Ovary (tissue), 9 donors: ENCODE data around the gene CAPN9. TPM values are rescaled to one million over a fixed set of nuclear protein-coding genes. Genes with fewer than 3 reads are reported as not detected.
"Not testable (repeated sequence)": the region's sequence is repeated elsewhere in the genome, so short reads cannot be mapped to it uniquely, and the experiment has no call there.

Source experiments
- DNase-seq, 5 donors: peaks; one replicate each; pipeline ENCODE4 v3.0.0-alpha.2; 2019 to 2020
- H3K27ac ChIP-seq, 2 donors: fragments of 200-600 bp; one replicate each; pipeline versions ENCODE4 v1.5.1 to v1.8.0; 2019 to 2022
- H3K27me3 ChIP-seq: fragments of 200-600 bp; one replicate; pipeline ENCODE4 v1.8.0; 2022
- H3K36me3 ChIP-seq: fragments of 200-600 bp; sonication (generic); one replicate; pipeline ENCODE4 v1.5.1; 2019
- H3K4me1 ChIP-seq: one replicate; pipeline ENCODE4 v1.8.1; 2013; ENCODE audit warnings: mild to moderate bottlenecking, moderate library complexity; ENCODE audit not compliant: insufficient read depth
- H3K4me3 ChIP-seq: fragments of 200-600 bp; sonication (generic); one replicate; pipeline ENCODE4 v1.5.1; 2017
- H3K9me3 ChIP-seq, 2 donors: fragments of 200-600 bp in 1 of 2; sonication (generic) in 1 of 2; one replicate each; pipeline versions ENCODE4 v1.5.1 to v1.8.1; 2013 to 2019; ENCODE audit warnings: mild to moderate bottlenecking in 1 of 2, moderate library complexity in 1 of 2
- EP300 ChIP-seq: sonication (generic); formaldehyde crosslinking; IDR thresholded peaks from one replicate; pipeline ENCODE4 v1.6.1; 2017; ENCODE audit warnings: antibody characterized with exemption
- POLR2A ChIP-seq: fragments of 450-650 bp; IDR thresholded peaks from one replicate; pipeline ENCODE4 v1.6.1; 2017; ENCODE audit warnings: antibody characterized with exemption, mild to moderate bottlenecking, moderate library complexity
- WGBS, 3 donors: extraction: QIAGEN DNeasy Blood & Tissue Kit in 1 of 3; methylation state at CpG; one replicate each; pipeline versions ENCODE4 v1.1.5 to v1.1.7; 2013 to 2017; 5-methylcytosine and 5-hydroxymethylcytosine counted together
- intact Hi-C, 4 donors: fragments of 100-400 bp; cut with DNase I; formaldehyde crosslinking; loops; one replicate each; pipeline versions ENCODE4 v1.11.0 to v1.15.1; 2022 to 2023
- polyA plus RNA-seq, 2 donors: library from polyadenylated mRNA; stranded (reverse); fragments of 200-250 nt in 1 of 2; fragments of 350-450 nt in 1 of 2; fragmentation: Illumina TruSeq in 1 of 2; extraction: RNeasy Lipid Tissue Mini Kit (QIAGEN cat#74804) in 1 of 2; gene quantifications; one replicate each; pipeline ENCODE4 v1.2.3, GENCODE V29; 2013 to 2014
- total RNA-seq, 7 donors: library from RNA; depleted of rRNA in 2 of 7; stranded (reverse); fragments of >200 nt in 2 of 7; fragmentation: NEBNext Ultra II Directional in 3 of 7; extraction: Animal tissue kit (Norgen Biotek cat#: 25700) in 3 of 7; gene quantifications; one replicate each; pipeline versions ENCODE4 v1.1.0 to v1.2.4, GENCODE V29; 2016 to 2023
- TF ChIP-seq, protein P1 (sequence below), 3 donors: fragments of 450-650 bp in 2 of 3; fragments of 200-600 bp in 1 of 3; IDR thresholded peaks; one replicate each; pipeline versions ENCODE4 v1.5.1 to v1.8.0; 2016 to 2022; ENCODE audit warnings: antibody characterized with exemption in 3 of 3, mild to moderate bottlenecking in 1 of 3
- donor health status: DM: no; HTN: no; CAD: no; lungs with moderate emphysema.
- donor health status: DM: no; HTN: no; CAD: no.
- donor health status: Bipolar disorder and iron deficiency.
- donor health status: DM: yes; HTN: yes; CAD: no.
- donor health status: DM: no; HTN: no; CAD: no.
- donor health status: DM: yes; HTN: yes; CAD: no.

Gene CAPN9
- total and polyA plus RNA-seq, 9 donors: 0.08 to 2.5 (median 0.29) TPM; not detected in 1

DNA sequence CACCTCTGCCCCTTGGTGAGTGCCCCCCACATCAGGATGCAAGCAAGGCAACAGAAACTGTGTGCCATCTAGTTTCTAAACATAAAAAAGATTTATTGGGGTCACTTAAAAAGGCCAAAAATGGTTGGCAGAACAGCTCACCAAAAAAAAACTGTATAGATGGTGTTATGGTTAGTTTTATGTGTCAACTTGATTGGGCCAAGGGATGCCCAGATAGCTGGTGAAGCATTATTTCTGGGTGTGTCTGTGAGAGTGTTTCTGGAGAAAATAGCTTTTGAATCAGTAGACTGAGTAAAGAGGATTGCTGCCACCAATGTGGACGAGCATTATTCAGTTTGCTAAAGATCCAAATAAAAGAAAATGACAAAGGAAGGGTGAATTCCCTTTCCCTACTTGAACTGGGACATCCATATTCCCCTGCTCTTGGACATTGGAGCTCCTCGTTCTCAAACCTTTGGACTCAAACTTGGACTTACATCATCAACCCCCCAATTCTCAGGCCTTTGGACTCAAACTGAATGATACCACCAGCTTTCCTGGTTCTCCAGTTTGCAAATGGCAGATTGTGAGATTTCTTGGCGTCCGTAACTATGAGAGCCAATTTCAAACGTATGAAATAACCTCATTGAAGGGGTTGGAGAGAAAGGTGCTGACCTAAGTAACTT lies 16.9 kb downstream of the CAPN9 start:
- TF ChIP-seq POLR2A: no peak
- TF ChIP-seq, protein P1, sequence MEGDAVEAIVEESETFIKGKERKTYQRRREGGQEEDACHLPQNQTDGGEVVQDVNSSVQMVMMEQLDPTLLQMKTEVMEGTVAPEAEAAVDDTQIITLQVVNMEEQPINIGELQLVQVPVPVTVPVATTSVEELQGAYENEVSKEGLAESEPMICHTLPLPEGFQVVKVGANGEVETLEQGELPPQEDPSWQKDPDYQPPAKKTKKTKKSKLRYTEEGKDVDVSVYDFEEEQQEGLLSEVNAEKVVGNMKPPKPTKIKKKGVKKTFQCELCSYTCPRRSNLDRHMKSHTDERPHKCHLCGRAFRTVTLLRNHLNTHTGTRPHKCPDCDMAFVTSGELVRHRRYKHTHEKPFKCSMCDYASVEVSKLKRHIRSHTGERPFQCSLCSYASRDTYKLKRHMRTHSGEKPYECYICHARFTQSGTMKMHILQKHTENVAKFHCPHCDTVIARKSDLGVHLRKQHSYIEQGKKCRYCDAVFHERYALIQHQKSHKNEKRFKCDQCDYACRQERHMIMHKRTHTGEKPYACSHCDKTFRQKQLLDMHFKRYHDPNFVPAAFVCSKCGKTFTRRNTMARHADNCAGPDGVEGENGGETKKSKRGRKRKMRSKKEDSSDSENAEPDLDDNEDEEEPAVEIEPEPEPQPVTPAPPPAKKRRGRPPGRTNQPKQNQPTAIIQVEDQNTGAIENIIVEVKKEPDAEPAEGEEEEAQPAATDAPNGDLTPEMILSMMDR (IDR thresholded peaks at IDR 0.05): no peak
- TF ChIP-seq EP300: no peak

DNA sequence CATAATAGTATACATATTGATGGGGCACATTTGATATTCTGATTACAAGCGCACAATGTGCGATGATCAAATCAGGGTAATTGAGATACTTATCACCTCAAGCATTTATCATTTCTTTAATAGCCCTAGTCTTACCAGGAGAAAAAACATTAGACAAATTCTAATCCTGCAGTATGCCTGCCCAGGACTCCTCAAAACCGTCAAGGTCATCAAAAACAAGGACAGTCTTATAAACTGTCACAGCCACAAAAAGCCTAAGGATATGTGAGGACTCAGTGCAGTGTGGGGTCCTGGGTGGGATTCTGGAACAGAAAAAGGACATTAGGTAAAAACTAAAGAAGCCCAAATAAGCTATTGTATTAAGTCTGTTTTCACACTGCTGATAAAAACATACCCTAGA lies 19.1 kb downstream of the CAPN9 start:
- 92 to 94% (median 93%) methylated on average over 3 of the region's 3 CpGs for WGBS, 3 donors
- H3K27ac ChIP-seq: no peak overlapping the region
- DNase-seq: no peak
- TF ChIP-seq, protein P1 (IDR thresholded peaks at IDR 0.05): no peak
- no peak for TF ChIP-seq POLR2A
- no peak for TF ChIP-seq EP300
- H3K36me3 ChIP-seq: no peaks in the 10 kb centered on the region
- H3K4me1 ChIP-seq: no peaks in the 10 kb centered on the region
- intact Hi-C loops: no loop called here
- no peaks in the 10 kb centered on the region for H3K27me3 ChIP-seq
- no peaks in the 10 kb centered on the region for H3K9me3 ChIP-seq
- no peak overlapping the region for H3K4me3 ChIP-seq

More for the DNA sequence above, 16.9 kb downstream of the CAPN9 start:
- Histone ChIP-seq H3K9me3 (no peaks in the 10 kb centered on the region), H3K4me3 (no peak overlapping the region), H3K27me3 (no peaks in the 10 kb centered on the region), H3K36me3 (no peaks in the 10 kb centered on the region), H3K4me1 (no peaks in the 10 kb centered on the region), H3K27ac (no peak overlapping the region)
- 90% methylated on average over 5 of the region's 5 CpGs for WGBS, 3 donors
- no peak for DNase-seq
- intact Hi-C loops: no loop called here

DNA sequence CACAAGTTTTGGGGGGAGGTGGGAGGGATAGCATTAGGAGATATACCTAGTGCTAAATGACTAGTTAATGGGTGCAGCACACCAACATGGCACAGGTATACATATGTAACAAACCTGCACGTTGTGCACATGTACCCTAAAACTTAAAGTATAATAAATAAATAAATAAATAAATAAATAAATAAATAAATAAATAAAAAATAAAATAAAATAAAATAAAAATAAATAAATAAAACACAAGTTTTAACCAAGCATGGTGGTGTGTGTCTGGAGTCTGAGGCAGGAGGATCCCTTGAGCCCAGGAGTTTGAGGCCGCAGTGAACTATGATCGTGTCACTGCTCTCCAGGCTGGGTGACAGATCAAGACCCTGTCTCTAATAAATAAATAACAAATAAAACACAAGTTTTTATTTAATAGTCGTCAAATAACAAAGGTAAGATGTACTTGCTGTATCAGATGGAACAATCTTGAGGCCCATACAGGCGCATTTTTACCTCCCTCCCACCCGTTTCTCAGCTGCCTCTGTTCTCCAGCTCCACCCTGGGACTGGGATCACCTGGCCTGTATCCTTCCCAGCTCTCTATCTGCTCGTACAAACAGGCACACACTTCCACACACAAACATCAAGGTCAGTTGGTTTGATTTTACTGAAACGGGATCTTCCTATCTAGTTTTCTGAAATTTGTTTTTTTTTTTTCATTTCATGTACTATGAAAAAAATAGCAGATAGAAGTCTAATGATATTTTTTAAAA lies 20.8 kb downstream of the CAPN9 start:
- H3K4me1 ChIP-seq, H3K9me3 ChIP-seq, H3K27me3 ChIP-seq, DNase-seq, H3K4me3 ChIP-seq, intact Hi-C loops, H3K36me3 ChIP-seq, H3K27ac ChIP-seq: not testable (repeated sequence)
- WGBS, 3 donors: 76 to 78% (median 78%) methylated on average over 8 of the region's 8 CpGs

DNA sequence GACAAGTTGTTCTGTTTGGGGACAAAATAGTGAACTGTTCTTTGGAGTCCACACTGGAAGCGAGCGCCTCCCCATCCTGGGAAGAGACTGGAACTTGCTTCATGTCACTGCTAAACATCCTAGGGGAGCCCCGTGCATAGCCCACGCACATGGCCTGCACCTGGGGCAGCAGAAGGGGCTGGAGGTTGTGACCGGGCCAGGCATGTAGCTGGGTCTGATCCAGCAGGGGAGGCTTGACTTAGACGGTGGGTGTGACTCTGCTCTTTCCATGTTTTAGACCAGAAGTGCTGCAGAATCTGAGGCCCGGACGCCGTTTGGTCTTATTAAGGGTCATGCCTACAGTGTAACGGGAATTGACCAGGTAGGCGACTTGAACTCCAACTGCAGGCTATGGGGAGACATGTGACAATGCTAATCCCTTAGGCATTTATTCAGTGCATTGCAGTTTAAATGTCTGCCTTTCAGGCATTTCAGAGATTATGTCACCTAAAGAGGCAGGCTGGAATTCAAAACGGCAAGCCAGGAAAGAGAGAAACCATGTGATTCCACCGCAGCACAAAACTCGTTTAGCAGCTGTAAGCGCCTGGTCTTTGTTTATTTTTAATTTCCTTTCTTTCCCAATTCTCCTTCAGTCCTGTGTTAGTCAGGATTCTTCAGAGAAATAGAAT lies 21.8 kb downstream of the CAPN9 start:
- Histone ChIP-seq H3K9me3 (no peaks in the 10 kb centered on the region), H3K4me1 (peaks cover 5% of the 10 kb centered on the region), H3K27ac (no peak overlapping the region), H3K36me3 (no peaks in the 10 kb centered on the region), H3K4me3 (no peak overlapping the region), H3K27me3 (no peaks in the 10 kb centered on the region)
- intact Hi-C loops: no loop called here
- no peak for TF ChIP-seq POLR2A
- no peak for TF ChIP-seq EP300
- TF ChIP-seq, protein P1 (IDR thresholded peaks at IDR 0.05): no peak
- WGBS, 3 donors: 32 to 63% (median 43%) methylated on average over 15 of the region's 15 CpGs
- no peak for DNase-seq
